Measurements from ENCODE around the gene MAPKAPK2.

MAPKAPK2 gene

DNA sequence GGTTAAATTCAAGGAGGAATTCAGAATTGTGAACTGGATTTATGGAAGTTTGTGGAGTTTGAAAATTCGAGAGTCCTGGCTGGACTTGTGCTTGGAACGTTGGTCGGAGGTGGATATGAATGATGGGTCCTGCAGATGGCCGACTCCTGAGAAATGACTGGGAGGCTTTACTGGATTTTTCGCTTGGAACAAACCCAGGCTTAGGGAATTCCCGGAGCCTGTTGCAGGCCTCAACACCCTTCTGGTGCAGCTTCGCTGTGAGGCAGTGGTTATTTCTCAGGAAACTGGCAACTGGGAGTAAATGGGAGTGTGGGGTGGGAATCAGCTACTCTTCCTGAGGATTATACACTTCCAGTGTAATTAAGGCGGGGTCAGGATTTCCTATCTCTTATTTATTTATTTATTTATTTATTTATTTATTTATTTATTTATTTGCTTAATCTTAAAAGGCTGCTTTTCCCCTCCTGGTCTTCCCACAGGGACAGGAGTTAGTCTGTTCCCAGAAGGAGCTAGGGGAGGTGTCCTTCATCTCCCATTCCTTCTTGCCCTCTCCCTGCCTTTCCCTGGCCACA lies 21.1 kb downstream of the MAPKAPK2 start:
- DNase-seq, result no peak

DNA sequence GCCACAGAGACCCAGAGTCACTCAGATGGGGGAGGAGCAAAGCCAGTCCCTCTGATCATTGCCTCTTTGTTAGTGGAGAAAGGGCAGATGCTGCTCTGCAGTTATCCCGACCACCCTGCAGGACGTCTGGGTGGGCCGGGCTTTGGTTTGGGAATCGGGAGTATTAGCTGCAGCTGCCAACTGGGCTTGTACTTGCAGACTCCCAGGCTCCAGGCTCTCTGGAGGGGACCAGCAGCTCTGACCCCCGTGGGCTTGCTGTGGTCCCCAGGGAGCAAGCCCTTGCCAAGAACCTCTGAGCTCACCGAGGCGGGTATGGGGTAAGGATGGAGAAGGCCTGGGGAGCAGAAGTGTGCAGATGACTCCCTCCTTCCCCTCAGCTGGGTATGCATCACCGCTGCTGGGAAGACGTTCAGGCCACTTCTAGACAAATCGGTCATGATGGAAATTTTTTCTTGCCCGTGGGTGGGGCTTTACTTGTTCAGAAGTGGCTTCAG lies 21.6 kb downstream of the MAPKAPK2 start:
- DNase-seq, result peak; percentile 62

DNA sequence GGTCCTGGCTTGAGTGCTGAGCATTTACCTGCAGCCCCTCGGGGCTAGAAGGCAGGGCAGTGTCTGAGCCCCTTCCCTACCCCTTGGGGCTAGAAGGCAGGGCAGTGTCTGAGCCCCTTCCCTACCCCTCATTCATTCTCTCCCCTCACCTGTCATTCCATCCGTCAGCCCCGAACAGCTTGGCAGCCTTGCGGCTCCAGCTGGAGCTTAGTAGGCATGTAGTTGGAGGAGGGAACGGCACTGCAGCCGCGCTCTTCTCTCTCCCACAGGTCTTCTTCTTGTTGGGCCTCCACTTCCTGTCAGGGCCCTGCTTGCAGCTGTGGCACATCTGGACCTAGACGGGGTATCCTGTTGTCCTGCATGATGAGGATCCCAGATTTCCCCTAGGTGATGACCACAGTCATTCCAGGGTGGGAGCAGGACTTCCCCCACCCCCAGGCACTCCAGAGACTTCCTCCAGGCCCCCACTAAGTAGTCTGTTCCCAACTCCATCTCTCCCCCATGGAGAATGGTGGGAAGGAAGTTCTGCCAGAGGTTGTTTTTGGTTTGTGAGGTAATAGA lies 22.2 kb downstream of the MAPKAPK2 start:
- no peak for DNase-seq

DNA sequence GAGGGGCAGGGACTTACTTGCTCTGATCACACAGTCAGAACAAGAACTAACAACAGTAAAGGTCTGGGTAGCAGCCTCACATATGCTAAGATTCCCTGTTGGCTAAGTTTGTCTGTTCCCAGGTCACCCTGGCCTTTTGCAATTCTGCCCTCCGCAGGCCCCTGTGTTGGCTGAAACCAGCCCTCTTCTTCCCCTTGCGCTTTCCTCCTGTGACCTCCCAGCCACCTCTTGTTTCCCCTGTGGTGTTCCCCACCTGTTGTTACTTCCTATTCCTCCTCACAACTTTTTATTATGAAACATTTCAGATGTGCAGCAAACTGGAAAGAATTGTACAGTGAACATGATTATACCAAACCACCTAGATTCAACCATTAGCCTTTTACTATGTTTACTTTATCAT lies 23.4 kb downstream of the MAPKAPK2 start:
- no peak for DNase-seq

DNA sequence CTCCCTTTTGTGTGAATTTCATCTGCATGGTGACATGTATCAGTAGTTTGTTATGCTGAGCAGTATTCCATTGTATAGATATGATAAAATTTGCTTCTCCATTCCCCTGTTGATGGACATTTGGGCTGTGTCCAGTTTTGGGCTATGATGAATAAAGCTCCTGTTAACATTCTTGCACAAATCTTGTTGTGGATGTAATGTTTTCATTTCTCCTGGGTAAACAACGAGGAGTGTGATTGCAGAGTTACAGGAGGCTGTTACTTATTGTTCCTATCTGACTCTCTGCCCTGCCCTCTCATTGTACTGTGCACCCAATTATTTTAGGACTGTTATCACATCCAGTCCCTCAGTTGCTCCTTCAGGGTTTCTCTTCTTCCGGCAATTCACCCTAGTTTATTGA lies 24.2 kb downstream of the MAPKAPK2 start:
- DNase-seq, result no peak

DNA sequence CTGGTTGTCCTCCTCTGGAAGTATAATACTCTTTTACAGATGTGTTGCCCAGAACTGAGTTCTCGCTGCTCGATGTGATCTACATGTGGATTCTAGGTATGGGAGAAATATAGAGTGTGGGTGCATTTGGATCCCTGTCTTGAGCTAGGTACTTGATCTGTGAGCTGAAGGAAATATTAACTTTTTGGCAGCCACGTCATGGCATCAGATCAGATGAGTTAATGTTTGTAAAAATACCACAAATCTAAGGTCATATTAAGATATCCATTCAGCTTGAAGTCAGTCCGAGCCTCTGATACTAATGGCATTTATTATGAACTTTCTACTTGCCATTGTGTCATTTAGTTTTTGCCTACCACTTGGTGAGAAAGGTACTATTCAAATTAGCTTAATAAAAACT lies 24.6 kb downstream of the MAPKAPK2 start:
- DNase-seq, result no peak

DNA sequence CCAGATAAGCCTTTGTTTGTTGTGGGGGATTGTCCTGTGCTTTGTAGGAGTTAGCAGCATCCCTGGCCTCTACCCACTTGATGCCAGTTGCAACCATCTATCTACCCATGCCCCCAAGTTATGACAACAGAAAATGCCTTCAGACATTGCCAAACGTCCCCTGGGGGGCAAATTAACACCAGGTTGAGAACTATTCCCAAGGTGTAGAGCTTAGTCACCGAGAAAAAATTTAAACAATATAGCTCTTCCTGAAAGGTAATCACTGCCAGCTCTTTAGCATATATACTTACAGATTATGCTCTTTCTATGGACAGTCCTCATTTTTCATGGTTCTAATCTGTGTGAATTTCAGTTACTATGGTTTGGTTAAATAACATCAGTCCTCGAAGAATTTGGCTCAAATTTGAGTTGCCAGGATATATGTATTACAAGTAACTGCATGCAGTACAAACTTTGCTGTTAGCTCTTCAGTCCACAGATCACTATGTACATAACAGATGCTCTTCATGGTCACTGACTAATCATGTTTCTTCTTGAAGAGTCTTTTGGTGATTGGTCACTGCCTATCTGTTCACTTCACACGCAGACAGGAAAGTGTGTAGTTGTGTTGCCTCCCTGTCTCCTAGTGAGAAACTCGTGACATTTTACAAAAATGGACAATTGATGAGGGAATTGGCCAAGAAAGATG lies 25.2 kb downstream of the MAPKAPK2 start:
- DNase-seq, result no peak

DNA sequence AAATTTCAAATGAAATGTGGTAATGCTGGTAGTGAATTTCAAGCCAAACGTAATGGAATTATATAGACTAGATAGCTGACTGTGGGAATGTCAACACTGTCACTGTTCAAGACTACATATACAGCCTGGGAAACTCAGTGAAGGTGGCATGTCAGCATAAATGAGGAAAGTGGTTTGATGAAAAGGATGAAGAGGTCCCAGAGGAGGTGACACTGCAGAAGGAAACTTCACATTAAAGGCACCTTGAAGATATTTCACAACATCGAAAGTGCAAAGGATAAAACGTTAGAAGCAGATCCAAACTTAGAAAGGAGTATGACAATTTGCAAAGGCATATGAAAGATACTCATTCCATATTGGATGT lies 25.7 kb downstream of the MAPKAPK2 start:
- DNase-seq, result no peak

DNA sequence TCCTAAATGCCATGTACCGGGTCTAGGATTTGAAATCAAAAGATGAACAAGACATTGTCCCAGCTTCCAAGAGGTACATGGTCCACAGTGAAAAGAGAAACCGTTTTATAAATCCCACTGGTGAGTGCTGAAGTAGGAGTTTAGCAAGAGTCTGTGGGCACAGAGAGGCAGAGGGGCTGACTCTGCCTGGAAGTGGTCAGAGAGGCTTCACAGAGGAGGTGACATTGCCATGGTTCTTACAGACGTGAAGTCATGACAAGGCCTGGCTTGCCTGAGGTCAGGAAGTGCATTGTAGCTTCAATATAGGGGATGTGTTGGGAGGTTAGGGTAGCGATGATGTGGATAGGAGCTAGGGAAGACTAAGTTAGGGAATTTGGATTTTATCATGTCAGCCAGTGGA lies 28.4 kb downstream of the MAPKAPK2 start:
- no peak for DNase-seq

DNA sequence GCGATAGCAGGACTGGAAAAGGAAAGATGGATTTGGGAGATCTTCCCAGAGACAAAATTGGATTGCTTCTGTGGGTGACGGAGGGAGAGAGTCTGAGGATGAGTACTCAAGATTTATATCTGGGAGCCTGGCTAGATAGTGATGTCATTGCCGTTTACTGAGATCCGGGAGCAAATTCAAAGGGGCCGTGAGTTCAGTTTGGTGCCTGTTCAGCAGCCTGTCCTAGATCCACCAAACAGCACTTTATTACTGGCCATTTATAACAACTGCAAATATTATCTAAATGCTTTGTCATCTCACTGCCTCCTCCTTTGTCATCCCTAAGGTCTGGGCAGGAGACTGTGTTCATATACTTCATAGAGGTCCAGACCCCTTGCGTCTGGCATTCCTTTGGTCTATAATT lies 29.2 kb downstream of the MAPKAPK2 start:
- no peak for DNase-seq

DNA sequence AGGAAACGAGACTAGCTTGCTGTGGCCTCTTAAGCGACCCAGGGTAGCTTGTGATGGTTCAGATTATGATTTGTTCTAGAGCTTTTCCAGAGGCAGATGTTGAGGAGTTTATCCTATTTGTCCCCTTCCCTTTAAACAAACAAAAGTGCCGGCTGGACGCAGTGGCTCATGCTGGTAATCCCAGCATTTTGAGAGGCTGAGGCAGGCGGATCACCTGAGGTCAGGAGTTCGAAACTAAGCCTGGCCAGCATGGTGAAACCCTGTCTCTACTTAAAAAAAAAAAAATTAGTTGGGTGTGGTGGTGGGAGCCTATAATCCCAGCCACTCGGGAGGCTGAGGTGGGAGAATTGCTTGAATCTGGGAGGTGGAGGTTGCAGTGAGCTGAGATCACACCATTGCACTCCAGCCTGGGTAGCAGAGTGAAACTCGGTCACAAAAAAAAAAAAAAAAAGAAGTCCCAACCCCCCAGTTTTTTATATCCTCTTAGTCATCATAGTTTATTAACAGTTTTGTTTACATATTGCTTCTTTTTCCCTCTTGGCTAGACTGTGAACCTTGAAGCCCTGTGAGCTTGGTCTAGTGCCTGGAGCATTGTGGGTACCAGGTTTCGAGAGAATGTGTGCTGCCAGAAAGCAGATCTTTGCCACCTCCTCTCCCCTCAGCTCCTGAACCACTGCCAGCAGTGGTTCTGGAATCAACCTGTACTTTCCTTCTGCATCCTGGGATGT lies 29.8 kb downstream of the MAPKAPK2 start:
- DNase-seq, result no peak

DNA sequence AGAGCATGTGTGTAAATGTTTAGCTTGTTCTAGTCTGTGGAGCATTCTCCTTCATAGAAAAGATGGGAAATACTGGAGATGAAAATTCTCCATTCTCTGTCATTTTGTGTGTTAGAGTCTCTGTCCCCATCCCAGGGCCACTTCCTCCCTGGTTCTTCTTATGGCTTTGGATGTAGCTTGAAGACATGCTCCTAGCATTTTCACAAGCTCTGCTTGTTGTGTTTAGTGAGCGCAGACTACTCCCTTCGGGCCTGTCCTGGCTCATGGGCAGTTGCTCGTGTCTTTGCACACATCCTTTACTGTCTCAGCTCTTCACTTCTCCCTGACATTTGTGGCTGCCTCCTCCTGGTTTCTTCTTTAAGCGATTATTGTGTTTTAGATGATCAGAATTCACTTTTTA lies 30.4 kb downstream of the MAPKAPK2 start:
- no peak for DNase-seq

DNA sequence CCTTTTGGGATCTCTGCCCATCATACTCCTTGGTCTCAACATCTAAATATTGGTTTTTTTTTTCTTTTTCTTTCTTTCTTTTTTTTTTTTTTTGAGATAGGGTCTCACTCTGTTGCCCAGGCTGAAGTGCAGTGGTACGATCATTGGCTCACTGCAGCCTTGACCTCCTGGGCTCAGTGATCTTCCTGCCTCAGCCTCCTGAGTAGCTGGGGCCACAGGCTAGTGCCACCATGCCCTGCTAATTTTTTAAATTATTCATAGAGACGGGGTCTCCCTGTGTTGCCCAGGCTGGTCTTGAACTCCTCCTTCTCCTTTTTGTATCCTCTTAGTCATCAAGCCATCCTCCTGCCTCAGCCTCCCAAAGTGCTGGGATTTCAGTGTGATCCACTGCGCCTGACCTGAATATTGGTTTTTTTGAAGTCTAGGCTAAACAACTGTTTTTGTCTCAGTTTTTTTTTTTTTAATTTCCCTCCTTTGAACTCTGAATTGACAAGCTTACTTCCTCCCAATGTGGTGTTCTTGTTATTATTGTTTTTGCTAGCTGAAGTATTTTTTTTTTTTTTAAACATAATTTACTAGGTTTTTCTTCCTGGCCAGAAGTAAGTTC lies 30.9 kb downstream of the MAPKAPK2 start:
- DNase-seq, result peak; percentile 15

DNA sequence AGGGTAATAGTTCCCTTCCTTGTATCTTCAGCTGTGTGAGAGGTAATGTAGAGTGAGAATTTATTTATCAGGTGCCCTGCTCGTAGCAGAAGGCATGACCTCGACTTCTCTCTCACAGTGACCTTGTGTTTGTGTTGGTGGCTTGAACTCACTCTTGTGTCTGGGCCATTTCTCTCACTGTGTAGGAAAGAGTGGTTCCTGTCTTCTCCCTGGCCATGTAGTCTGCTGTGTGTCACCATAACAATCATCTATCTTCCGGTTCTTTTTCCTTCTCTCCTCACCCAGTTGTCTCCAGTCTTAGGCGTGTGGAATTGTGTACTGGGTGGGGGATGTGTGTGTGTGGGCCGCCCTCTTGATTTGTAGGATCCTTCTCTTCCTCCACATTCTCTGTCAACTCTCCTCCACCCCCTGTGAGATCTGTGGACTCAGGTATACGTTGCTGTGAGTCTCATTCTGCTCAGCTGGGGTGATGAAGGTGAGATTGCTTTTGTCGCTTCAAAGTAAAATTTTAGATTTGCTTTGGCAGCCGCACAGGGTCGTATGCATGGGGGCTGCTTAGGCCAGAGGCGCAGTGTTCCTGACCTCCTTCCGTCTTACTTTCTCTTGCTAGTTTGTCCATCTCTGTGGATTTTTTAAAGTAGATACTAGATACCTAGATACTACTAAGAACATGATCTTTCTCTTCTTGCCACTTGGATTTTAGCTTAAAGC lies 31.6 kb downstream of the MAPKAPK2 start:
- DNase-seq, result no peak

DNA sequence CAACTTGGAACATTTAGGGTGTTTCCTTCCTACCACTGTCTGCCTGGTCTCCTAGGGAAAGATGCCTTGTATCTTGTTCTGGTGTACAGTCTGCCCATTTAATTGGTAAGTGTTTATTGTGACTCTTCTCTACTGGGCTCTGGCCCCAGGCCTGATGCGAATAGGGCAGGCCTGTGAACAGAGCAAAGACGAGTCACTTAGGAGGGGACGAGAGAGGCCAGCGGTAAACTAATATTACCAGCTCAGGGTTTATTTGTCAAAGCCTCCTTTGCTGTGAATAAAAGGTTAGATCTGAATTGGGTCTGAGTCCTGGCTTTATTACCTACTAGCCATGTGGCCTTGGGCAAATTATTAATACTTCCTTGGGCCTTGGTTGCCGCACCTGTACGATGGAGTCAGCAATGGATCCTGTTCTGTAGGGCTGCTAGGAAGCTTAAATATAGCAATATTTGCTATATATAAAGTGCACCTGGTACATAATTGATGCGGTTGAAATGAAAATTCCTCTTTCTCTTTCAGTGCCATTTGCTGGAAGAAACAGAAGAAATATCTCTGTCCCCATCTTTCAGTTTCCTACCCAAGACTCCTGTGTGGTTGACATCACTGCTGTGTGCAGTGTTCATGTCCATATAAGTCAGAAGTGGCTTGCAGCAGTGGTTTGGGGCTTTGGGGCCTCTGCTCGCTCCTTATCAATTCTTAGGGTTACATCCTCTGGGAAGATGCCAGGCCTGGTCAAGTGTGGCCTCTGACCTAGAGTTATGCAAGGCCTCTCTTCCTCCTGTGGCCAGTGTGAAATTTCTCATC lies 32.4 kb downstream of the MAPKAPK2 start:
- no peak for DNase-seq

DNA sequence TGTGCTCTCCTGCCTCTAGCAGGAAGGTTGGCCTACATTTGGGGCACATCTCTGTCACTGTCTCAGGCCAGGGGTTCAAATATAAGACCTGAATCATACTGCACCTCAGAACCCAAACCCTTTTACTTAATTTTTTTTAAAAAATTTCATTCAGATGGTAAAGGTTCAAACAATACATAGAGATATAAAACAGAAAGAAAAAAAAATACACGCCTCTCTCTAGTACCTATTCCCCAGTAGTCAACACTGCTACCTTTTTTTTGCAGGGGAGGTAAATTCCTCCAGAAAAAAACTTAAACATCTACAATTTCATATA lies 32.9 kb downstream of the MAPKAPK2 start:
- no peak for DNase-seq

DNA sequence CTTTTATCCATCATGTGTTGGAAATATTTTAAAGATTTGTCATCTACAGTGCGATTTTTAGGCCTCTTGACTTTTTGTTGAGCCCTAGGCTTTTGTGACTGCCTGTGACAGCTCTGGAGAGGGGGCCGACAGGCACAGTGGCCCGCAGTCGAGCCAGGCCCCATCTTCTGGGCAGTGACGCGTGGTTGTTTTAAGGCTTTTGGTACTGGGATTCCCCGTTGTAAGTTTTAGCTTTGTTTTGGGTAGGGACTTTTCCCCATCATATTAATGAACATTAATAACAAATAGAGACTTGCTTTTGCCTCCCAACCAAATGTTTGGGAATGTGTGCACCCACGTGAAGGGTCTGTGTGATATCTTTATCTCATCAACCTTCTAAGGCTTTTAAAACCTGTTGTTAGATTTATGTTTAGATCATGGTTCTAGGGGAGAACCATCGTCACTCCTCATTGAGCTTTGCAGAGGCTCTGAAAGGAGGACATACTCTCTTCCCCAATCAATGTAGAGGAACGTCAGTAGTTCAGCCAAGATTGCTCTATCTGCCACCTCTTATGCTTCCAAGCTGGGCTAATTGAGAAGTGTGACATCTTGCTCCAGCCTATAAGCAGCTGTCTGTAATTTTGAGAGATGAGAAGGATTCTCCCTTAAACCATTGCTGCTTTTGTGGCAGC lies 34.6 kb downstream of the MAPKAPK2 start:
- no peak for DNase-seq

DNA sequence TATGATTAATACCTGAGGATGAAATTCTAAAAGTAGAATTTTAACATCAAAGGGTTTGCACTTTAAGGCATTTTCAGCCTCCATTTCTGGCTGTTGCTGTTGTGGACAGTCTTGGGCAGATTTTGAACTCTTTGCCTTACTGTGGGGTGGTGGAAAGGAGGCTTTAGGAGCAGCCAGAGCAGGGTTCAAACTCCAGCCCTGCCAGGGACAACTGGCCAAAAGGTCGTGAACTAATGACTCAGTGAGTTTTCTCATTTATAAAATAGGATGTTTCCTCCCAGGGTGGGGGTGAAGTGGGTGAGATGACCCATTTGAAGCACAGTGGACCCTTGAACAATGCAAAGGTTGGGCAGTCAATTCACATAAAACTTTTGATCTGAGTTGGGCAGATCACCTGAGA lies 36.7 kb downstream of the MAPKAPK2 start:
- no peak for DNase-seq

DNA sequence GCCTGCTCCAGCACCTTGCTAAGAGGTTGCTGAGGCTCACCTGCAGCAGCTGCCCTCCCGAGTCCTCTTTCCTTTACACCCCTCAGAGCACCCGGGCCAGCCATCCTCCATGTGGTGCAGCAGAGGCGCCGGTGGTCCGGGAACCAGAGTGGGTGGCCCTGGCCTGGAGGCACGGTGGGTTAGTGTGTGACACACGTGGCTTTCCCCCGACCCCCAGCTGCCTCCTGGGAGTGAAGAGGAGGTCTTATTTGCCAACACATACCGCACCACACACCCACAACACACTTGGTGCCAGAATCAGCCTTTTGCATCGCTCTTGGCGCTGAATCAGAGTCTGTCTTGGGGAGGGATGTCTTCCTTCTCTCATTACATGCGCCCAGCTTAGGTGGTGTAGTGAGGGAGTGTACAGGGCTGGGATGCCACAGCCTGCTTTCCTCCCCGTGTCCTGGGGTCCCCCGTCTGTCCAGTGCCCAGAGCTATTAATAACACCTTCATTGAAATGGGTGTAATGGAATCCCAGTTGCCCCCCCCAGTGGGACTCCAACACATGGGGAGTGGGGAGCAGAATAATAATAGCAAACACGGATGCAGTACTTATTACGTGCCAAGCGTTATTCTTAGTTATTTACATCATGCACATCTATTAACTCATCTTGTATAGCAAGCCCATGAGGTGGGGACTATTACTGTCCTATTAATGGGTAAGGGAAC lies 38.2 kb downstream of the MAPKAPK2 start:
- DNase-seq, result no peak

DNA sequence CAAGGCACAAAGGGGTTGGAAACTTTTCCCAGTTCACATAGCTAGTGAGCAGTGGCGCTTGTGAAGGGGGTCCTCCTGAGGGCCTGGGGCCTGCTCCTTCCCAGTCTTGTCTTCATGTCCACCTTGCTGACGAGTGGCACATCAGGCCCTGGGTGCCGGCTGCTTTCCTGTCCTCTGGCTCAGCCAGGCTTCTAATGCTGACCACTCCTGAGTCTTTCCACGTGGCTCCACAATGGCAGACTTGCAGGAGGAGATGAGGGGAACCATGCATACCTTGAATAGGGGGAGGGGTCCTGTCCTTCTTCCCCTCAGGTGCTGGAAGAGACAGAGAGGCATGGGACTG lies 38.7 kb downstream of the MAPKAPK2 start:
- DNase-seq, result no peak
